Posterior cingulate gyrus (tissue), 11 donors: ENCODE measurements around the gene INAFM2.
A peak's percentile ranks its signal among the peaks of the same experiment; 100 is the strongest.

Source experiments
- DNase-seq, 10 donors: peaks; one replicate each; pipeline versions ENCODE4 v3.0.0 to v3.0.0-alpha.2; 2020 to 2021; ENCODE audit warnings: mixed read lengths in 3 of 10
- intact Hi-C: fragments of 100-400 bp; cut with DNase I; formaldehyde crosslinking; loops from one replicate; pipeline ENCODE4 v1.15.1; 2023

Gene INAFM2

DNA sequence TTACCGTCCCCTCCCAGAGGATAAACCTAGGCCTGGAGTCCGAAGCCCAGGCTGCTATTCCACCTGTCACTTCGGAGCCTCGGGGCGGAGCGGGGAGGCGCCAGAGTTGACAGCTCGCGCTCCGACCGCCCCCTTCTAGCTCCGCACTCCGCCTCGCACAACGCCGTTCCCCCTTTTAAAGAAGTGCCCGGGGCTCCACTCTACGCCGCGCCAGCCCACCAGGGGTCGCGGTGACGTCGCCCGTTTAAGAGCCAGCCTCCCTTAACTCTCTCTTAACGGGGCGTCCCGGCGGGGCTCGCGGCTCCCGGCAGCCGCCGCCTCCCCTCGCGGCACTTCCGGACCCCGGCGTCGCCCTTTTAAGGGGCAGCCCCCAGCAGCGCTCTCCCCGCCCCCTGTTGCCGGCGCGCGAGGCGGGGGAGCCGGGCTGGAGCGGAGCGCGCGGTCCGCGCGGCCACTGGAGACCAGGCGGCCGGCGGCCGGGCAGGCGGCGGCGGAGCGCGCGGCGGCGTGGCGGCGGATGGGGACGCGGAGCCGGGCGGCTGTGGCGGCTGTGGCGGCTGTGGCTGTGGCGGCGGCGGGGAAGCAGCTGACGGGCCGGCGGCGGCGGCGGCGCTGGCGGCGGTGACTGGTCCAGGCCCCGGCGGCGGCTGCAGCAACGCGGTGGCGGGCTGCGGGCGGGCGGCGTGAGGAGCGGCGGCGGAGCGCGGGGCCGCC is at the start of gene INAFM2:
TSS of gene INAFM2 (plus strand) at position 454 of the 714 bp plus-strand sequence. CDS start 364 bp downstream, outside the sequence.
- peak; percentile 67 to 97 (median 85) for DNase-seq
- intact Hi-C loops: loop anchor here (1.0 to 5.0 kb wide), 3 partner anchors 15 to 99 kb away; no protein-coding TSS in a partner anchor

- peak; percentile 61 to 96 (median 82) for DNase-seq
- intact Hi-C loops: loop anchor here (1.0 to 10.0 kb wide), 3 partner anchors 57 to 490 kb away; partner anchors contain the start of gene FSIP1
Measured at GRCh38 chr15:40274350-40275274, 48.9 kb upstream of the INAFM2 start.

- DNase-seq: no peak
- intact Hi-C loops: loop anchor here (10.0 kb wide), 1 partner anchor 491 kb away; the partner anchor contains the start of gene FSIP1
Measured at GRCh38 chr15:40275523-40275922, 48.0 kb upstream of the INAFM2 start.

DNA sequence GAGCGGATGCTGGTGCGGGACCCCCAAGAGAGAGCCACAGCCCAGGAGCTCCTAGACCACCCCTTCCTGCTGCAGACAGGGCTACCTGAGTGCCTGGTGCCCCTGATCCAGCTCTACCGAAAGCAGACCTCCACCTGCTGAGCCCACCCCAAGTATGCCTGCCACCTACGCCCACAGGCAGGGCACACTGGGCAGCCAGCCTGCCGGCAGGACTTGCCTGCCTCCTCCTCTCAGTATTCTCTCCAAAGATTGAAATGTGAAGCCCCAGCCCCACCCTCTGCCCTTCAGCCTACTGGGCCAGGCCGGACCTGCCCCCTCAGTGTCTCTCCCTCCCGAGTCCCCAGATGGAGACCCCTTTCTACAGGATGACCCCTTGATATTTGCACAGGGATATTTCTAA is 47.5 kb upstream of the INAFM2 start:
- intact Hi-C loops: loop anchor here (10.0 kb wide), 1 partner anchor 491 kb away; the partner anchor contains the start of gene FSIP1
- DNase-seq: no peak

- intact Hi-C loops: loop anchor here (10.0 kb wide), 1 partner anchor 492 kb away; the partner anchor contains the start of gene FSIP1
Measured at GRCh38 chr15:40276927-40277326, 46.6 kb upstream of the INAFM2 start.

GRCh38 chr15:40277471-40277870 is 46.0 kb upstream of the INAFM2 start:
- intact Hi-C loops: loop anchor here (10.0 kb wide), 1 partner anchor 493 kb away; the partner anchor contains the start of gene FSIP1
- DNase-seq: no peak

More at GRCh38 chr15:40276927-40277326, 46.6 kb upstream of the INAFM2 start:
- DNase-seq: no peak

DNA sequence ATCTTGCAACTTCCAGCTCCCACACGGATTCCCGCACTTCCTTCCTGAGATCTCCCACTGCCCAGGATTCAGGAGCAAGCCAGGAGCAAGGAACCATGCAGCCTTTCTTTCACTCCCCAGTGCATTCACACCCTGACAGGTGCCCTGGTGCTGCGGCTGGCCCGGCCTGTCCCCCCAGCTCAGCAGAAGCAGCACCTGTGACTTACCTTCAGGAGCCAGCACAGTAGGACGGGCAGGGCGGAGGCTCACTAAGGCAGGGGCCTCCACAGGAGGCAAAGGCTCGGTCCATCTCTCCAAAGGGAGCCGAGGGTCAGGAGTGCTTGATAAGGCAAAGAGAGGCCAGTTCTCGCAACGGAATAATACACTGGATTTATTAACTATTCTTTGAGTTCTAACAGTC is 45.5 kb upstream of the INAFM2 start:
- intact Hi-C loops: loop anchor here (2.0 to 10.0 kb wide), 2 partner anchors 143 to 493 kb away; partner anchors contain the start of gene FSIP1
- no peak for DNase-seq

GRCh38 chr15:40279437-40280141 is 43.9 kb upstream of the INAFM2 start:
- intact Hi-C loops: loop anchor here (2.0 to 10.0 kb wide), 2 partner anchors 141 to 495 kb away; partner anchors contain the start of gene FSIP1
- peak; percentile 63 to 96 (median 78) for DNase-seq

GRCh38 chr15:40280260-40281056 is 43.0 kb upstream of the INAFM2 start:
- peak in 1 of 10 donors; percentile 68 for DNase-seq
- intact Hi-C loops: no loop called here

GRCh38 chr15:40281057-40281800 is 42.3 kb upstream of the INAFM2 start:
- peak in 1 of 10 donors; percentile 58 for DNase-seq
- intact Hi-C loops: no loop called here

- intact Hi-C loops: no loop called here
- DNase-seq: no peak
Measured at GRCh38 chr15:40281801-40282146, 41.7 kb upstream of the INAFM2 start.

- intact Hi-C loops: no loop called here
- DNase-seq: peak in 1 of 10 donors; percentile 71
Measured at GRCh38 chr15:40282147-40282868, 41.2 kb upstream of the INAFM2 start.

- peak in 1 of 10 donors; percentile 77 for DNase-seq
- intact Hi-C loops: no loop called here
Measured at GRCh38 chr15:40282869-40283614, 40.5 kb upstream of the INAFM2 start, which contains the start of gene ANKRD63. ANKRD63 (minus strand) TSS chr15:40283064; CDS start chr15:40282586, 478 bp downstream.

- intact Hi-C loops: no loop called here
- peak in 1 of 10 donors; percentile 49 for DNase-seq
Measured at GRCh38 chr15:40283615-40284300, 39.7 kb upstream of the INAFM2 start.

DNA sequence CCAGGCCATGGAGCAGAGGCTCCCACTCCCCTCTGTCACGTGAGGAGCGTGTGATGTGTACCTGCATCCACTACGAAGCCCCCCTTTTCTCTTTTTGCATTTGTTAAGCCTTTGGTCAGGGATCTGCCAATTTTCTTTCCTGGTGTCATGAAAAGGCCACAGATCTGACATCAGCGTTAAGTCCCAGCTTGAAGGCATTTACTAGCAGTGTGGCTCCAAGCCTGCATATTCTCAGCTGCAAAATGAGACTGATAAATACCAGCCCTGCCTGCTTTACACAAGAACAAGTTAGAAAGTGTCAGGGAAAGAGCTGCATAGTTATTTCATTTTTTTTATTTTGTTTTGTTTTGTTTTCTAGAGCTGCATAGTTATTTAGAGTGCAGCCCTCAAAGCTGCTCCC is 38.3 kb upstream of the INAFM2 start:
- intact Hi-C loops: no loop called here

DNA sequence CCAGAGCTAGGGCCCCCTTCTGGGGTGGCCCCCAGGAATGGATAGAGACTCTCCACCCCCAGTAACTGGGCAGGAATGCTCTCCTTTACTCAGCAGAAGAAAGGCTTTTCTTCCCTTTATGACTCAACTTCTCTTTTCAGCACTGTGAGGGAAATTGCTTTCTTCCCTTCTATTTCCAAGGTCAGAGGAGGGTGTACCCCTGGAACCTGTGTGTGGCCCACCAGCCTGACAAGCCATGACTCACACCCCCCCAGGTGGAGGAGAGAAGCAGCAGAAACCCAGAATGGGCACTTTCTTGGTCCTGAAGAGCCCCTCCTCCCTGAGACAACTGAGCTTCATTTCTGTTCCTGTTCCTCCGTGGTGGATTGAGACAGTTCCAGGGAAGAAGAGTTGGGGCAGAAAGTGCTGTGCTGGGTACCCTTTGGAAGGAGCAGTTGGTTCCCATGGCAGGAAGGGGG is 37.9 kb upstream of the INAFM2 start:
- no peak for DNase-seq
- intact Hi-C loops: no loop called here

More for the DNA sequence above, 38.3 kb upstream of the INAFM2 start:
- no peak for DNase-seq
